HFF-Myc (cell line): Measurements from ENCODE around the gene NCAPG2.

Experiments used
- DNase-seq: peaks from one replicate; pipeline ENCODE4 v3.0.0-alpha.2; 2011; ENCODE audit warnings: low read depth; ENCODE audit errors: extremely low read depth
- H3K4me3 ChIP-seq: replicated peaks from 2 replicates; pipeline ENCODE4 v1.5.1; 2011; ENCODE audit warnings: low read depth, mild to moderate bottlenecking, control low read depth, low read length
- TF ChIP-seq, protein P1 (sequence below): IDR thresholded peaks from 2 replicates; pipeline ENCODE4 v1.5.1; 2012; ENCODE audit warnings: mild to moderate bottlenecking, low read depth, low read length, control low read depth; ENCODE audit errors: missing control alignments

The NCAPG2 gene

DNA sequence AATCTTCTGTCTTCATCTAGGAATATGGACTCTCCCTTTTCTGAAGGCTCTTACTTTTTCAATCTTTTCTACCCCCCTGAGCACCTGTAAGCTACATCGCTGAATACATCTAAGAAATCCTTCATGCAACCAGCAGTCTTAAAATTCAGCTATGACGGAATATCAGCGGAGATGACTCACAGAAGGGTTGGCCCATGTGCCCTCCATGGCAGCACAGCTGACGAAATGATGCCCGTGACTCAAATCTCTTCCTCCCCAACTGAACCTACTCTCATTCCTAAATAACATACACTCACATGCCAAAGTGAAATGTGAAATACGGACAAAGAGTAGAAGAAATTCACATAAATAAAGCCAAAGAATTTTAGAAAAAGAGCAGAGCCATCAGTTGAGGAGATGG, 30.3 kb upstream of the NCAPG2 start:
- H3K4me3 ChIP-seq: no peak overlapping the region
- TF ChIP-seq, protein P1, sequence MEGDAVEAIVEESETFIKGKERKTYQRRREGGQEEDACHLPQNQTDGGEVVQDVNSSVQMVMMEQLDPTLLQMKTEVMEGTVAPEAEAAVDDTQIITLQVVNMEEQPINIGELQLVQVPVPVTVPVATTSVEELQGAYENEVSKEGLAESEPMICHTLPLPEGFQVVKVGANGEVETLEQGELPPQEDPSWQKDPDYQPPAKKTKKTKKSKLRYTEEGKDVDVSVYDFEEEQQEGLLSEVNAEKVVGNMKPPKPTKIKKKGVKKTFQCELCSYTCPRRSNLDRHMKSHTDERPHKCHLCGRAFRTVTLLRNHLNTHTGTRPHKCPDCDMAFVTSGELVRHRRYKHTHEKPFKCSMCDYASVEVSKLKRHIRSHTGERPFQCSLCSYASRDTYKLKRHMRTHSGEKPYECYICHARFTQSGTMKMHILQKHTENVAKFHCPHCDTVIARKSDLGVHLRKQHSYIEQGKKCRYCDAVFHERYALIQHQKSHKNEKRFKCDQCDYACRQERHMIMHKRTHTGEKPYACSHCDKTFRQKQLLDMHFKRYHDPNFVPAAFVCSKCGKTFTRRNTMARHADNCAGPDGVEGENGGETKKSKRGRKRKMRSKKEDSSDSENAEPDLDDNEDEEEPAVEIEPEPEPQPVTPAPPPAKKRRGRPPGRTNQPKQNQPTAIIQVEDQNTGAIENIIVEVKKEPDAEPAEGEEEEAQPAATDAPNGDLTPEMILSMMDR: no peak
- no peak for DNase-seq

DNA sequence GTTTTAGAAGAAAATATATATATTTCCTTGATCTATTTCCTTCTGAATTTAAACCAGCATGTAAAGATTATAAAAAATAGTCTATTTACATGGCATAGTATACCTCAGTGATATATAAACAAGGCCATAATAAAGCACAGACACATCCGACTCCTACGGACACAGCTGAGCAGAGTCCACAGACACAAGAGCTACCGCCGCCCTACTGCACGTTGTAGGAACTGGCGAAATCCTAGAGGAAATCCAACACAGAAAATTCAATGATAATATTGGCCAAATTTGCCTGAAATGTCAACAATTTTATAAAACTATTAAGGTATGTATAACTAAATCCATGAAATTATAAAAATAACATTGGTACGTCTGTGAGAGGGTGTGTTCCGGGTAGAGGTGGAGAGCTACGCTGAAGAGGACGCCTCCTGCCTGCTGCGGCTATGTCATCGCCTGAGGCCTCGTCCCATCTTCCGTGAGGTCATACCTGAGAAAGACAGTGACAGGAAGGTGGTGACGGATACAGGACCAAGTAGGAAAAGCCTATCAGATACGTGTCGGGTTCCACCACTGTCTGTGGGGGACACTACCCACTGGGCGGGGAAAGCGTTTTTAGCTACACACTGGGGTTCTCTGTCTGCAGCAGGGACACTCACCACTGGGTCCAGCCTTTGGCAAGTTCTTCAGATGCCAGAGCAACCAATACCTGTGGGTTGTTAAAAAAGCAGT, 29.3 kb upstream of the NCAPG2 start:
- H3K4me3 ChIP-seq: no peak overlapping the region
- TF ChIP-seq, protein P1: peak; percentile 13
- no peak for DNase-seq

DNA sequence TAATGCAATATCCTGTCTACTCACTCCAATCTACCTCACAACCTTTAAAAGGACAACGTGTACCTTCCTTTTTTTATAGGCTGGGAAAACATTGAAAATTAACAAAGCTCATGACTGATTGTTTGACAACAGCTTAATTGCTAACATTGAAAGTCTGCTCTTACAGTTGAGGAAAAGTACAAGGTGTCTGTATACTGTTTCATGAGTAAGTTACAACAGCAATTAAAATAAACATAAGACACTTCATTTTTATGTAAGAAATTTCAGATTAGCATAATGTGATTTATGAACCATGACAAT, 28.6 kb upstream of the NCAPG2 start:
- TF ChIP-seq, protein P1: no peak
- no peak for DNase-seq
- H3K4me3 ChIP-seq: no peak overlapping the region

DNA sequence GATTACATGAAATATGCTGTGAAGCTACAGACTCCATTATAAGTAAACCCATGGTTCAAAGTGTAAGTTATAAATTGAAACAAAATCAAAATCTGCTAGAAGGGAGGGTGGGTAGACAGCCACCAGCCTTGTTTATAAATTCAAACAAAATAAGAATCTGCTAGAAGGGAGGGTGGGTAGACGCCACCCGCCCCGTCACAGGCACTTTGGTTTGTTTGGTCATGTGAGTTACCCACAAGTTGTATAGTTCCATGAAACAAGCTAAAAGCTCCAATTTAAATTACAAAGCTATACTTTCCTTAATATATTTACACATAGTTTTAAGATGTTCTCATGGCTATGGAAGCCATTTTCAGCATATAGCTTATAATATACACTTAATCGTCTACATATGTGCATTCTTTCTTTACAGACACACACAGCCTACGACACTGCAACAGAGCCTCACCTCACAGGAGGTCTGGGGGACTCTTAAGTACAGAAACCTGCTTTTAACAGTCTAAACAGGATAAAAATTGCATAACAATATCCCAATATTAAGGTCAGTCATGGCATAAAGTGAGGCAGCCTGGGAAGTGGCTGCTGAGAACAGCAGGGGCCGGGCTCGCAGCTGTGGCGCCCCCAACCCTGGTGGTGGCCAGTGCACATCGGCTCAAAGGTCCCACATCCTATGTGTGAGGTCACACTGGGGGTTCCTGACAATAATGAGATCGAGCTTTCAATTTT, 28.1 kb upstream of the NCAPG2 start:
- TF ChIP-seq, protein P1: no peak
- no peak for DNase-seq
- H3K4me3 ChIP-seq: no peak overlapping the region

DNA sequence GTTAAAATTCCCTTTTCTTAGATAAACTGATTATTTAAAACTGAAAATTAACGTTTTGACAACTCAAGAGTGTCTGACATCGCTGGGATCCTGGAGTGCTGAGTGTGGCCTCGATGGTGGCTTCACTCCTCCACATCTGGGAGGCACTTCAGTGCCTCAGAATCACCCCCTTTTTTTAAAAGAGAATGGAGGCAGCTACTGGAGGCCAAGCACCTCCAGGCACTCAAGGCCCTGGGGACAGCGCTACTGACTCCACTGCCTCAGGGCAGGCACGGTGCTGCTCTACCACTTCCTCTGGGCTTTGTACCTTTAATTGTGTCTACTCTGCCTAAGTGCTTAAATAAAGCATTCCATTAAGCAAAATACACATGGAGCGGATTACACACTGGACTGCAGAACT, 27.2 kb upstream of the NCAPG2 start:
- TF ChIP-seq, protein P1: no peak
- DNase-seq: no peak
- no peak overlapping the region for H3K4me3 ChIP-seq

DNA sequence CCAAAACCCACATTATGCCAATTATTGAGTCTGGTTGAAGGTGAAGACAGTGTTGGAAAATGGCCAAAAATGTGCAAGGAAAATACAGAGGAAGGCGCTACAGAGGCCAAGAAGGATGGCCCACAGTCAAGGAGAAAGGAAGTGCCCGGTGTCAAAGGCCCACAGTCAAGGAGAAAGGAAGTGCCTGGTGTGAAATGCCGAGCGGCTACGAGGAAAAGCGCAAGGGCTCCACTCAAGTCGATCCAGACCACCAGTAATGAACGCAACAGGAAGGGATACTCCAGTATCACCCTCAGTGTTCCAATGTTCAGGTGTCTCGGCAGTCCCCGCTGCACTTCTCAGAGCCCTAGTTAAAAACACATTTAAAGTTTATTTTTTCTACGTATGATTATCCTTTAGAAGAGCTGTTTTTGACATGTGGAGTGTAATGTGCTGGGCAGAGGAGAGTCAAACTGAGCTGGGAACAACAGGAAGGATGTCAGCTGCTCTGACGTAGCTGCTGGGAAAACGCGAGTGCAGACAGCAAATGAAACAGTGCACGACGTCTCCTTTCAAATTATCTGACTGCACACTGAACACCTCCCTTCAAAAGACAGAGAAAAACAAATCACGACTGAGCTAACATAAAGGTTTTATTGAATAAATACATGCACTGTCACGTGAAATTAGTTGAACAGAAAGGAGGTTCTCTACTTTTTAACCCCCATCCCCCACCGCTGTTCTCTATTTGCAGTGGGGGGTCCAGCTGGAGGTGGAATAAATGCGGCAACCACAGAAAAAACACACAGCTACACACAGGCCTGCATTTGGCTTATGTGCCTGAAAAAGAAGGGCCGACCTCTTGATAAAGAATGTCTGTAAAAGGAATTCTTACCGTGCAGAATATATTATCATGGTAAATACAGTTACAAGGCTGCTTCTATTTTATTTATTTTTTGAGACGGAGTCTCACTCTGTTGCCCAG, 26.1 kb upstream of the NCAPG2 start:
- no peak overlapping the region for H3K4me3 ChIP-seq
- no peak for DNase-seq
- TF ChIP-seq, protein P1: no peak
